ENCODE results near the gene DAPK2.

Gene DAPK2

GRCh38 chr15:63920504-63921175 is 125.6 kb downstream of the DAPK2 start:
- in situ Hi-C loops (cut with MboI; ENCODE audit: low sequenced_read_pairs): no loop called here

GRCh38 chr15:63918901-63919348 is 127.4 kb downstream of the DAPK2 start:
- in situ Hi-C loops (cut with MboI; ENCODE audit: low sequenced_read_pairs): no loop called here

GRCh38 chr15:63918317-63918672 is 128.0 kb downstream of the DAPK2 start:
- in situ Hi-C loops (cut with MboI; ENCODE audit: low sequenced_read_pairs): no loop called here

GRCh38 chr15:63917588-63918316 is 128.5 kb downstream of the DAPK2 start:
- in situ Hi-C loops (cut with MboI; ENCODE audit: low sequenced_read_pairs): no loop called here

- in situ Hi-C loops (cut with MboI; ENCODE audit: low sequenced_read_pairs): no loop called here
Observed at GRCh38 chr15:63915873-63916771, 130.2 kb downstream of the DAPK2 start.

- in situ Hi-C loops (cut with MboI; ENCODE audit: low sequenced_read_pairs): no loop called here
Observed at GRCh38 chr15:63915209-63915872, 130.9 kb downstream of the DAPK2 start.

GRCh38 chr15:63913786-63914315 is 132.4 kb downstream of the DAPK2 start:
- in situ Hi-C loops (cut with MboI; ENCODE audit: low sequenced_read_pairs): no loop called here

- in situ Hi-C loops (cut with MboI; ENCODE audit: low sequenced_read_pairs): no loop called here
Observed at GRCh38 chr15:63913336-63913735, 132.9 kb downstream of the DAPK2 start.

GRCh38 chr15:63912061-63912615 is 134.1 kb downstream of the DAPK2 start:
- in situ Hi-C loops (cut with MboI; ENCODE audit: low sequenced_read_pairs): no loop called here

- in situ Hi-C loops (cut with MboI; ENCODE audit: low sequenced_read_pairs): no loop called here
Observed at GRCh38 chr15:63911160-63911559, 135.1 kb downstream of the DAPK2 start.

- in situ Hi-C loops (cut with MboI; ENCODE audit: low sequenced_read_pairs): no loop called here
Observed at GRCh38 chr15:63909819-63910437, 136.4 kb downstream of the DAPK2 start.

GRCh38 chr15:63908991-63909390 is 137.3 kb downstream of the DAPK2 start:
- in situ Hi-C loops (cut with MboI; ENCODE audit: low sequenced_read_pairs): no loop called here

- in situ Hi-C loops (cut with MboI; ENCODE audit: low sequenced_read_pairs): no loop called here
Observed at GRCh38 chr15:63908281-63908680, 138.0 kb downstream of the DAPK2 start.

GRCh38 chr15:63907521-63907920 is 138.8 kb downstream of the DAPK2 start:
- in situ Hi-C loops (cut with MboI; ENCODE audit: low sequenced_read_pairs): no loop called here

GRCh38 chr15:63906266-63906584 is 140.1 kb downstream of the DAPK2 start:
- in situ Hi-C loops (cut with MboI; ENCODE audit: low sequenced_read_pairs): no loop called here

GRCh38 chr15:63905558-63906265 is 140.6 kb downstream of the DAPK2 start:
- in situ Hi-C loops (cut with MboI; ENCODE audit: low sequenced_read_pairs): no loop called here

- in situ Hi-C loops (cut with MboI; ENCODE audit: low sequenced_read_pairs): no loop called here
Observed at GRCh38 chr15:63905131-63905530, 141.2 kb downstream of the DAPK2 start.

GRCh38 chr15:63904042-63904441 is 142.2 kb downstream of the DAPK2 start:
- in situ Hi-C loops (cut with MboI; ENCODE audit: low sequenced_read_pairs): no loop called here

GRCh38 chr15:63902671-63903035 is 143.6 kb downstream of the DAPK2 start:
- in situ Hi-C loops (cut with MboI; ENCODE audit: low sequenced_read_pairs): no loop called here
